Right atrium auricular region (tissue), 2 donors: ENCODE measurements around the gene KIF1B. TPM values are rescaled to one million over a fixed set of nuclear protein-coding genes. Genes with fewer than 3 reads are reported as not detected.

Experiments
- DNase-seq: peaks from one replicate; pipeline ENCODE4 v3.0.0-alpha.2; 2019; ENCODE audit warnings: low spot score
- H3K27ac ChIP-seq, 2 donors: fragments of 200-600 bp; sonication (generic); 1 replicate in 1 of 2; 2 replicates in 1 of 2; pipeline ENCODE4 v1.5.1; 2016 to 2019
- H3K27me3 ChIP-seq, 2 donors: fragments of 200-600 bp; sonication (generic); one replicate each; pipeline versions ENCODE4 v1.5.1 to v1.6.0; 2017 to 2019
- H3K36me3 ChIP-seq: fragments of 200-600 bp; sonication (generic); one replicate; pipeline ENCODE4 v1.5.1; 2016
- H3K4me1 ChIP-seq, 2 donors: fragments of 200-600 bp; sonication (generic); one replicate each; pipeline versions ENCODE4 v1.5.1 to v1.6.0; 2017 to 2019
- H3K4me3 ChIP-seq, 2 donors: fragments of 200-600 bp; sonication (generic); 1 replicate in 1 of 2; 2 replicates in 1 of 2; pipeline ENCODE4 v1.5.1; 2017 to 2019; ENCODE audit warnings: mild to moderate bottlenecking in 1 of 2, moderate library complexity in 1 of 2
- H3K9me3 ChIP-seq, 2 donors: fragments of 200-600 bp; sonication (generic); one replicate each; pipeline ENCODE4 v1.5.1; 2019
- total RNA-seq, 2 donors: library from RNA; depleted of rRNA; stranded (reverse); fragments of >200 nt; gene quantifications; one replicate each; pipeline ENCODE4 v1.1.0, GENCODE V29; 2016
- TF ChIP-seq, protein P1 (sequence below), 2 donors: fragments of 200-600 bp; sonication (generic); IDR thresholded peaks; one replicate each; pipeline ENCODE4 v1.5.1; 2019; ENCODE audit warnings: antibody characterized with exemption in 2 of 2

The KIF1B gene
- total RNA-seq, 2 donors from 2014 or later = 55.7 to 63.9 TPM

DNA sequence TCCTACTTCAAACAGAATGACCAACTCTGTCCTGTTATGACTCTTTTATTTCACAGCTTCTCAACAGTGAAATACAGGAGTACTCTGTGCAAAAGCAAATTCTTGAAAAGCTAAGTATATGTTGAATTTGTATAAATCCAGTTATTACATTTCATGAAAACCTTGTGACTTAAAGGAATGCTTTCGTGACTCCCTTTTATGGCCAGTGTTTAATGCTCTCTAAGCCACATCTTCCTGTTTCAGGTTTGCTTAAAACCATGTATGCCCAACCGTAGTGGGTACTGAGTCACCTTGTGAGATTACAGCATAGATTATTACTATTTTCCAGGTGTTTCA is 40.2 kb upstream of the KIF1B start:
- Histone ChIP-seq H3K27me3 (no peaks in the 10 kb centered on the region), H3K4me3 (no peak overlapping the region), H3K27ac (no peak overlapping the region), H3K9me3 (no peaks in the 10 kb centered on the region), H3K4me1 (no peaks in the 10 kb centered on the region), H3K36me3 (peaks cover 58% of the 10 kb centered on the region)
- no peak for DNase-seq
- TF ChIP-seq, protein P1, sequence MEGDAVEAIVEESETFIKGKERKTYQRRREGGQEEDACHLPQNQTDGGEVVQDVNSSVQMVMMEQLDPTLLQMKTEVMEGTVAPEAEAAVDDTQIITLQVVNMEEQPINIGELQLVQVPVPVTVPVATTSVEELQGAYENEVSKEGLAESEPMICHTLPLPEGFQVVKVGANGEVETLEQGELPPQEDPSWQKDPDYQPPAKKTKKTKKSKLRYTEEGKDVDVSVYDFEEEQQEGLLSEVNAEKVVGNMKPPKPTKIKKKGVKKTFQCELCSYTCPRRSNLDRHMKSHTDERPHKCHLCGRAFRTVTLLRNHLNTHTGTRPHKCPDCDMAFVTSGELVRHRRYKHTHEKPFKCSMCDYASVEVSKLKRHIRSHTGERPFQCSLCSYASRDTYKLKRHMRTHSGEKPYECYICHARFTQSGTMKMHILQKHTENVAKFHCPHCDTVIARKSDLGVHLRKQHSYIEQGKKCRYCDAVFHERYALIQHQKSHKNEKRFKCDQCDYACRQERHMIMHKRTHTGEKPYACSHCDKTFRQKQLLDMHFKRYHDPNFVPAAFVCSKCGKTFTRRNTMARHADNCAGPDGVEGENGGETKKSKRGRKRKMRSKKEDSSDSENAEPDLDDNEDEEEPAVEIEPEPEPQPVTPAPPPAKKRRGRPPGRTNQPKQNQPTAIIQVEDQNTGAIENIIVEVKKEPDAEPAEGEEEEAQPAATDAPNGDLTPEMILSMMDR (IDR thresholded peaks at IDR 0.05) = no peak

DNA sequence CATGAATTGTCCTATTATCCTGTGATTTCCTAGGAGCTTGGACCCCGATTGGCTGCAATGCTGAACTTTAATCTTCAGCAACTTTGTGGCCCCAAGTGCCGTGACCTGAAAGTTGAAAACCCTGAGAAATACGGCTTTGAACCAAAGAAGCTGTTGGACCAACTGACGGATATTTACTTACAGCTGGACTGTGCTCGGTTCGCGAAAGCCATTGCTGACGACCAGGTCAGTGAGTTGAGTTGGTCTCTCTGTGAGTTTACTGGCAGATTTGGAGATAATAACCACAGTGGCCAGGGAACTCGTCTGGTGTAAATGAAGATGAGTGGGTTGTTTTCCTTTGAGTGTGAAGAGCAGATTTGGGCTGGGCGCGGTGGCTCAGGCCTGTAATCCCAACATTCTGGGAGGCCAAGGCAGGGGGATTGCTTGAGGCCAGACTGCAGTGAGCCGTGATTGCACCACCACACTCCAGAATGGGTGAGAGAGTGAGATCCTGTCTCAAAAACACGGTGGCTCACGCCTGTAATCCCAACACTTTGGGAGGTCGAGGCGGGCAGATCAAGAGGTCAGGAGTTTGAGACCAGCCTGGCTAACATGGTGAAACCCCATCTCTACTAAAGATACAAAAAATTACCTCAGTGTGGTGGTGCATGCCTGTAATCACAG is 39.1 kb upstream of the KIF1B start:
- Histone ChIP-seq H3K36me3 (peaks cover 54% of the 10 kb centered on the region), H3K27ac (no peak overlapping the region)
- DNase-seq = no peak

DNA sequence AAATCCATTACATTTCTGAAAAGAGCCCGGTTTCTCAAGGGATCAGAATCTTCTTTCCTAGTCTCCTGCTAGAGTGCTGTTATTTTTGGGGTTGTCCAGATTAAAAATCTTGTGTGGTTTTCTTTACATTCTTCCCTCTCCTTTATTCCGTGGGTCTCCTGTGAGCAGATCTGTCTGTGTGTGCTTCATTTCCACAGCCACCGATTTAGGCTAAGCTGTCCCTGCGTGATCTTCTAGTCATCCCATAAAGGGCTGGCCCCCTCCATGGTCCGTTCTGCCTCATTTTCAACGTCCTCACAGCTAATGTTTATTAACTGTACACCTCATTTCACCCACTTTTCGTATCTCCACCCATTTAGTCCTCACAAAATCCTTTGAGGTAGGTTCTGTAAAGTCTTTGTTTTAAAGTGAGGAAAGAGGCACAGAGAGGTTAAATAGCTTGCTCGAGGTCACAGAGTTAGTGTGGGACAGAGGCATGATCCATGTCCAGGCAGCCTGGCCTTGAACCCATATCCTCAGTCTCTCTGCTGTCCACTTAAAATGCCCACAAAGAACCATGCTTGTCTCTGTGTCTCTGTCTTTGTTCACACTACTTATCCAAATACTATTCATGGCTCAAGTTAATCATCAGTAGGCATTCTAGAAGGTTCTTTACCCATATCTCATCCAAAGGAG is 38.2 kb upstream of the KIF1B start:
- no peak overlapping the region for H3K27ac ChIP-seq
- H3K9me3 ChIP-seq = no peaks in the 10 kb centered on the region
- no peaks in the 10 kb centered on the region for H3K4me1 ChIP-seq
- no peaks in the 10 kb centered on the region for H3K27me3 ChIP-seq
- no peak overlapping the region for H3K4me3 ChIP-seq
- TF ChIP-seq, protein P1 (IDR thresholded peaks at IDR 0.05) = no peak
- peaks cover 51% of the 10 kb centered on the region for H3K36me3 ChIP-seq
- DNase-seq = no peak

More for the DNA sequence above, 39.1 kb upstream of the KIF1B start:
- no peaks in the 10 kb centered on the region for H3K9me3 ChIP-seq
- TF ChIP-seq, protein P1 (IDR thresholded peaks at IDR 0.05) = no peak
- no peaks in the 10 kb centered on the region for H3K27me3 ChIP-seq
- no peak overlapping the region for H3K4me3 ChIP-seq
- no peaks in the 10 kb centered on the region for H3K4me1 ChIP-seq

DNA sequence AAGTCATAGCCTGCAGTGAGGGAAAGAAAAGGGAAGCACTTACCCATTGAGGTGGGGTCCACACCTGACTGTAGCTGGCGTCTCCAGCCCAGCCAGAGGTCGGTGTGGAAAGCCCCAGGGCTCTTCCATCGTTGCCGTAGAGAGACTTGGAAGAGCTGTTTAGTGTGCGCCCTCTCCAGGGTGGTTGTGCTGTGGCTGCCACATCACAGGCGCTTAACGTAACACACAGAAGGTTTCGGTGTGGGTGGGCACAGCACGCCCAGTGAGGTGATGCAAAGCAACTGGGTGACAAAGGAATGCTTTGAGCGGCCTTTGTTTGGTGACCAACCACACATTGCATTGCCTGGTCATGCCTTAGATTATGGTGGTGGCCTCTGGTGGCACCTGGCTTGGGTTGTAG is 36.8 kb upstream of the KIF1B start:
- Histone ChIP-seq H3K4me1 (no peaks in the 10 kb centered on the region), H3K36me3 (peaks cover 40% of the 10 kb centered on the region), H3K27ac (no peak overlapping the region), H3K27me3 (no peaks in the 10 kb centered on the region), H3K9me3 (no peaks in the 10 kb centered on the region), H3K4me3 (no peak overlapping the region)
- DNase-seq = no peak
- TF ChIP-seq, protein P1 (IDR thresholded peaks at IDR 0.05) = no peak

DNA sequence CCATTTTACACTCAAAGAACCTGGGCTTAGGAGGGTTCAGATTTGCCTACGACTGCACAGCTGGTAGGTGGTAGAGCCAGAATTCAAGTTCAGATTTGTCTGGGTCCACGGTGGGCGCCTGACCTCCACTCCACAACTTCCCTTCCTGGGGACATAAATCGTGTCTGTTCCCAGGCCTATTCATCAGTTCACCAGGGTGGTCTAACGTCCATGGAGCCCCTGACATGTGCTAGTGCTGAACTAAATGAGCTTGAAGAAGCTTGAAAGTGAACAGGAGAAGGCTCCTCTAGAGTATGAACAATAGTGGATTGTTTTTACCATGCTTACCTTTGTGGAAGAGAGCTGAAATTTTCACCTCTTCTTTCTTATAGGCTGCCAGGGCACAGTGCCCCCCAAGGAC is 32.5 kb upstream of the KIF1B start:
- peaks cover 32% of the 10 kb centered on the region for H3K36me3 ChIP-seq
- H3K27ac ChIP-seq = no peak overlapping the region

More for the DNA sequence above, 32.5 kb upstream of the KIF1B start:
- no peaks in the 10 kb centered on the region for H3K4me1 ChIP-seq
- TF ChIP-seq, protein P1 (IDR thresholded peaks at IDR 0.05) = no peak
- no peaks in the 10 kb centered on the region for H3K9me3 ChIP-seq
- H3K27me3 ChIP-seq = no peaks in the 10 kb centered on the region
- DNase-seq = no peak
- no peak overlapping the region for H3K4me3 ChIP-seq
